ENCODE measurements around the gene SCARF2. TPM values are rescaled to one million over a fixed set of nuclear protein-coding genes. Genes with fewer than 3 reads are reported as not detected.

SCARF2 gene
- polyA plus RNA-seq, 3 donors = 0.12 to 0.51 TPM; not detected in 1

DNA sequence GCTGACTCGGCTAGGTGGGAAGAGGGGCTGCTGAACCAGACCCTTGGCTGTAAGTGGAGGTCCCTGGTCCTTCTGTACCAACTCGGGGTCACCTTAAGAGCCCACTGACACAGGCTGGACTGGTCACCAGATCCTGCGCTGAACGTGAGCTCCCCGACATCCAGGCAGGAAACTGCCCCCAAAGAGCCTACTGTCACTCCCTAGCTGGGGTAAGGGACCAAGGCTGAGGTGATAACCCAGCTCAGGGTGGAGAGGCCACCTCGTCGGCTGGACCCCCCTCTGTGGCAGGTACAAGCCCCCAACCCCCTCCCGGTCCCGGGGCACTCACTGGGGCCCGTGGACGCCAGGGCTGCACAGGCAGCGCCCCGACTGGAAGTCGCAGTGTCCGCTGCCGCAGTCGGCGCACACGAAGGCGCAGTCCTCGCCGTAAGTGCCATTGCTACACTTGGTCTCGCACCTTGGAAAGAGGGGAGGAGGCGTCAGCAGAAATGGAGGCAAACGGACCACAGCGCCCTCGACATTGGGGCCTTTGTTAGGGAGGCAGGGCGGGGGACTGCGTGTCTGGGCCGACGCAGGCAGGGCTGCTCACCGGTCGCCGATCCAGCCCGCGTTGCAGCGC lies 7.4 kb downstream of the SCARF2 start:
- TF ChIP-seq, protein P1, sequence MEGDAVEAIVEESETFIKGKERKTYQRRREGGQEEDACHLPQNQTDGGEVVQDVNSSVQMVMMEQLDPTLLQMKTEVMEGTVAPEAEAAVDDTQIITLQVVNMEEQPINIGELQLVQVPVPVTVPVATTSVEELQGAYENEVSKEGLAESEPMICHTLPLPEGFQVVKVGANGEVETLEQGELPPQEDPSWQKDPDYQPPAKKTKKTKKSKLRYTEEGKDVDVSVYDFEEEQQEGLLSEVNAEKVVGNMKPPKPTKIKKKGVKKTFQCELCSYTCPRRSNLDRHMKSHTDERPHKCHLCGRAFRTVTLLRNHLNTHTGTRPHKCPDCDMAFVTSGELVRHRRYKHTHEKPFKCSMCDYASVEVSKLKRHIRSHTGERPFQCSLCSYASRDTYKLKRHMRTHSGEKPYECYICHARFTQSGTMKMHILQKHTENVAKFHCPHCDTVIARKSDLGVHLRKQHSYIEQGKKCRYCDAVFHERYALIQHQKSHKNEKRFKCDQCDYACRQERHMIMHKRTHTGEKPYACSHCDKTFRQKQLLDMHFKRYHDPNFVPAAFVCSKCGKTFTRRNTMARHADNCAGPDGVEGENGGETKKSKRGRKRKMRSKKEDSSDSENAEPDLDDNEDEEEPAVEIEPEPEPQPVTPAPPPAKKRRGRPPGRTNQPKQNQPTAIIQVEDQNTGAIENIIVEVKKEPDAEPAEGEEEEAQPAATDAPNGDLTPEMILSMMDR (IDR thresholded peaks at IDR 0.05) = no peak
- H3K4me1 Mint-ChIP-seq = peaks cover 27% of the 10 kb centered on the region
- H3K27me3 ChIP-seq (ENCODE audit: control insufficient read depth in 2 of 2, insufficient read depth in 2 of 2, low read length in 2 of 2) = peaks cover 31 to 87% of the 10 kb centered on the region in 2 donors
- peak overlapping the region in 1 of 7 donors; percentile 73 for H3K27ac Mint-ChIP-seq
- H3K4me3 ChIP-seq (replicated peaks in 1 of 3; ENCODE audit: low read depth in 2 of 3, low read length in 3 of 3) = peak overlapping the region in 1 of 3 experiments; percentile 78
- peaks cover 14% of the 10 kb centered on the region for H4K20me1 ChIP-seq (ENCODE audit: insufficient read depth, low read length)
- H3K27ac ChIP-seq (ENCODE audit: low read depth in 1 of 2, low read length in 2 of 2) = no peak overlapping the region
- no peak overlapping the region for H3K9ac ChIP-seq (ENCODE audit: insufficient read depth, low read length, poor library complexity, severe bottlenecking)
- no peaks in the 10 kb centered on the region for H3K36me3 ChIP-seq (replicated peaks in 1 of 2; ENCODE audit: control insufficient read depth in 1 of 2, insufficient read depth in 2 of 2, low read length in 2 of 2)
- intact Hi-C loops (cut with micrococcal nuclease) = no loop called here
- H3K4me3 Mint-ChIP-seq = peak overlapping the region; percentile 81 to 92
- peaks cover 30 to 44% of the 10 kb centered on the region in 2 donors for H3K4me1 ChIP-seq (ENCODE audit: control insufficient read depth in 1 of 2, insufficient read depth in 2 of 2, low read length in 2 of 2)
- H3K9me3 Mint-ChIP-seq = peaks cover 0 to 17% (median 11%) of the 10 kb centered on the region in 7 donors
- peaks cover 72 to 91% (median 86%) of the 10 kb centered on the region in 3 donors for H3K27me3 Mint-ChIP-seq (ENCODE audit: low read depth in 3 of 3)
- no peak for DNase-seq
- H3K9me3 ChIP-seq (replicated peaks in 1 of 2; ENCODE audit: control insufficient read depth in 1 of 2, insufficient read depth in 1 of 2, low read length in 2 of 2) = peaks cover 3 to 39% of the 10 kb centered on the region in 2 donors
- H2AFZ ChIP-seq (ENCODE audit: insufficient read depth, low read depth, low read length, poor library complexity, severe bottlenecking) = peak overlapping the region; percentile 89
- H3K4me2 ChIP-seq (replicated peaks; ENCODE audit: extremely low read depth, low read length, poor library complexity, severe bottlenecking) = peak overlapping the region; percentile 88
- no peaks in the 10 kb centered on the region for H3K79me2 ChIP-seq (ENCODE audit: insufficient read depth, low read length)
- 8% methylated on average over 34 of the region's 37 CpGs for WGBS (ENCODE audit: insufficient coverage)
- peaks cover 2 to 26% of the 10 kb centered on the region in 2 donors for H3K36me3 Mint-ChIP-seq

DNA sequence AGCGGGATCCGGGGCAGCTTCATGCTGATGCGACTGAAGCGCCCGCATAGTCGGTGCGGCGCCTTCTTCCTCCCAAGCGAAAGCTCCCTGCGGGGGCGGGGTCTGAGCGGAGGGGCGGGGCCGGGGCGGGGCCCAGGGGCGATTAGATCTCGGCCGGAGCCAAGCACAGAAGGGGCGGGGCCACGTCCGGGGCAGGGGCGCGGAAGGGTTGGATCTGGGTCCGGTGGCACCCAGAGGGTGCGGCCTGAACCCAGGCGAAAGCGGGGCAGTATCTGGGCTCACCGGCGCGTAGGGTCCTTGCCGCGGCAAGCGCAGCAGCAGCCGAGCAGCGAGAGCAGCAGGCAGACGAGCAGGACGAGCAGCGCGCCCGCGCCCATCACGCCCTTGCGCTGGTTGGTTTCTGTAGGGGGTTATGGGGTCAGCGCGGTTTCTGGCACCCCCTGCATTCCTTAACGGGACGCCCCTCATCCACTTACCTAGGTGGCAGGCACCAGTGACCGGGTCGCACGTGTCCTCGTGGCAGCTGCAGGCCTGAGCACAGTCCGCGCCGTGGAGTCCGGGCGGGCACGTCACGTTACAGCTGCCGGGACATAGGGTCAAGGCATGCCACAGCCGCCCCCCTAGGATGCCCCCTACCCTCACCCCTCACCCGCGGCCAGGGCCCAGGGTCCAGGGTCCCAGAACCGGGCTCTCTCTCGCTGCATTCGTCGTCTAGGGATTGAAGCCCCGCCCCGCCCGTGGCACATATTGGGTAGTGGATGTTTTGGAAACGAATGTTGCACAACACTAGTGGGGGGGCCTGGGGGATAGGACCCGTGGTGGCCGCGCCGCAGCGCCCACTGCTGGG lies 8.1 kb downstream of the SCARF2 start:
- H3K4me2 ChIP-seq (replicated peaks; ENCODE audit: extremely low read depth, low read length, poor library complexity, severe bottlenecking) = peak overlapping the region; percentile 88
- peak overlapping the region; percentile 81 to 92 for H3K4me3 Mint-ChIP-seq
- H3K36me3 ChIP-seq (replicated peaks in 1 of 2; ENCODE audit: control insufficient read depth in 1 of 2, insufficient read depth in 2 of 2, low read length in 2 of 2) = no peaks in the 10 kb centered on the region
- H3K27ac Mint-ChIP-seq = peak overlapping the region in 2 of 7 donors; percentile 16 to 39
- peak overlapping the region; percentile 34 for H3K9ac ChIP-seq (ENCODE audit: insufficient read depth, low read length, poor library complexity, severe bottlenecking)
- no peak overlapping the region for H3K27ac ChIP-seq (ENCODE audit: low read depth in 1 of 2, low read length in 2 of 2)
- peak; percentile 69 to 71 (median 70) for DNase-seq
- peaks cover 0 to 15% (median 10%) of the 10 kb centered on the region in 7 donors for H3K9me3 Mint-ChIP-seq
- H3K4me3 ChIP-seq (replicated peaks in 1 of 3; ENCODE audit: low read depth in 2 of 3, low read length in 3 of 3) = peak overlapping the region; percentile 46 to 78 (median 60)
- H3K79me2 ChIP-seq (ENCODE audit: insufficient read depth, low read length) = no peaks in the 10 kb centered on the region
- peak overlapping the region; percentile 89 for H2AFZ ChIP-seq (ENCODE audit: insufficient read depth, low read depth, low read length, poor library complexity, severe bottlenecking)
- H3K9me3 ChIP-seq (replicated peaks in 1 of 2; ENCODE audit: control insufficient read depth in 1 of 2, insufficient read depth in 1 of 2, low read length in 2 of 2) = peaks cover 8 to 36% of the 10 kb centered on the region in 2 donors
- 5% methylated on average over 58 of the region's 75 CpGs for WGBS (ENCODE audit: insufficient coverage)
- peaks cover 2 to 19% of the 10 kb centered on the region in 2 donors for H3K36me3 Mint-ChIP-seq
- TF ChIP-seq, protein P1 (IDR thresholded peaks at IDR 0.05) = no peak
- peaks cover 14% of the 10 kb centered on the region for H4K20me1 ChIP-seq (ENCODE audit: insufficient read depth, low read length)
- intact Hi-C loops (cut with micrococcal nuclease) = loop anchor here in 1 of 2 donors (5.0 kb wide), 1 partner anchor 273 kb away; no protein-coding TSS in a partner anchor
- peaks cover 26% of the 10 kb centered on the region for H3K4me1 Mint-ChIP-seq
- H3K27me3 Mint-ChIP-seq (ENCODE audit: low read depth in 3 of 3) = peaks cover 71 to 86% (median 84%) of the 10 kb centered on the region in 3 donors
- peaks cover 26 to 86% of the 10 kb centered on the region in 2 donors for H3K27me3 ChIP-seq (ENCODE audit: control insufficient read depth in 2 of 2, insufficient read depth in 2 of 2, low read length in 2 of 2)
- H3K4me1 ChIP-seq (ENCODE audit: control insufficient read depth in 1 of 2, insufficient read depth in 2 of 2, low read length in 2 of 2) = peaks cover 30 to 51% of the 10 kb centered on the region in 2 donors
